ENCODE data around the gene MAGIX. TPM values are rescaled to one million over a fixed set of nuclear protein-coding genes. Genes with fewer than 3 reads are reported as not detected.
A peak's percentile ranks its signal among the peaks of the same experiment; 100 is the strongest.
"Not testable (repeated sequence)": the region's sequence is repeated elsewhere in the genome, so short reads cannot be mapped to it uniquely, and the experiment has no call there.

Gene MAGIX
- total RNA-seq, result 10 to 100 TPM; 13.9 to 15.7 TPM
- long read RNA-seq, partial matches to known transcripts, result 21 of 39 reads
- long read RNA-seq, other reads (novel, unspliced or antisense), result 11 of 39 reads

- DNase-seq, result no peak
- intact Hi-C loops (cut with DNase I, micrococcal nuclease), result no loop called here
- no peak for ATAC-seq
Observed at GRCh38 chrX:49162620-49163019, at the start of gene MAGIX. Gene MAGIX (plus strand): TSS chrX:49162758. CDS start chrX:49162890, 132 bp downstream.

GRCh38 chrX:49116076-49116475, 46.5 kb upstream of the MAGIX start:
- ATAC-seq (no peak), DNase-seq (no peak)
- intact Hi-C loops (cut with DNase I, micrococcal nuclease), result no loop called here

DNA sequence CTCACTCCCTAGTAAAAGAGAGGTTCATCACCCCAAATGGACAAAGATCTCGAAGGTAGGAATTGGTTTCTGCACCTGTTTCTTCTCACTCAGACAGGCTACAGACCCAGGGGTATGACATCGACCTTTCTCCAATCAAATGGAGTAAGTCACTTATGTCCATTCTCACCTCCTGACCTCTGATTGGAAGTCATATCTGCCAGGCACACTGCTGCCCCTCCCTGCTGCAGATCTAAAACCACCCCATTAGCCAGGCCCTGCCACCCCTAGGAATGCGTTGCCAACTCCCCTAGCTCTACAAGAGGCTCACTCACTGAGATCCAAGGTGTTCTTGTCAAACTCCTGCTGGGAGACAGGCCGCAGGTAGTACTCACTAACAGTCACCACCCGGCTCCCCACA, 45.8 kb upstream of the MAGIX start:
- ATAC-seq (no peak), DNase-seq (no peak)
- intact Hi-C loops (cut with DNase I, micrococcal nuclease), result no loop called here

- intact Hi-C loops (cut with DNase I, micrococcal nuclease), result no loop called here
- DNase-seq, result no peak
- no peak for ATAC-seq
Observed at GRCh38 chrX:49117581-49117980, 45.0 kb upstream of the MAGIX start.

DNA sequence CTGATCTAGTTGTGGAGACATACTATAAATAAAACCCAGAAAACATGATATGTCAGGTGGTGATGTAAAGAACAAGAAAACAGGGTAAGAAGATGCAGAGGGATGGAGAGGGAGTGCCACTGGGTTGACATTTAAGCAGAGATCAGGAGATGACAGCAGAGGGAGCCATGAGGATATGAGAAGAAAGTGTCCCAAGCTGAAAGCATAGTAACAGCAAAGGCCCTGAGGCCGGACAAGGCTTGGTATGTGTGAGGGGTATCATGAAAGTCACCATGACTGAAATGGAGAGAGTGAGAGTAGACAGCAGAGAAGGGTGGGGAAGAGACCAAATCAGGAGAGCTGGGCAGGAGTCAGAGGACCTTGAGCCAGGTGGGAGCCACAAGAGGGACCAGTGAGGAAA, 42.5 kb upstream of the MAGIX start:
- ATAC-seq (peak; percentile 30), DNase-seq (peak in 1 of 2 donors; percentile 11)
- intact Hi-C loops (cut with DNase I, micrococcal nuclease), result no loop called here

GRCh38 chrX:49122499-49122898, 40.1 kb upstream of the MAGIX start:
- ATAC-seq (no peak), DNase-seq (no peak)
- intact Hi-C loops (cut with DNase I, micrococcal nuclease), result no loop called here

GRCh38 chrX:49127742-49128258, 34.8 kb upstream of the MAGIX start:
- DNase-seq; ATAC-seq; intact Hi-C loops (cut with DNase I, micrococcal nuclease): not testable (repeated sequence)

GRCh38 chrX:49129427-49129826, 33.1 kb upstream of the MAGIX start:
- DNase-seq (no peak), ATAC-seq (no peak)
- intact Hi-C loops (cut with DNase I, micrococcal nuclease), result no loop called here

DNA sequence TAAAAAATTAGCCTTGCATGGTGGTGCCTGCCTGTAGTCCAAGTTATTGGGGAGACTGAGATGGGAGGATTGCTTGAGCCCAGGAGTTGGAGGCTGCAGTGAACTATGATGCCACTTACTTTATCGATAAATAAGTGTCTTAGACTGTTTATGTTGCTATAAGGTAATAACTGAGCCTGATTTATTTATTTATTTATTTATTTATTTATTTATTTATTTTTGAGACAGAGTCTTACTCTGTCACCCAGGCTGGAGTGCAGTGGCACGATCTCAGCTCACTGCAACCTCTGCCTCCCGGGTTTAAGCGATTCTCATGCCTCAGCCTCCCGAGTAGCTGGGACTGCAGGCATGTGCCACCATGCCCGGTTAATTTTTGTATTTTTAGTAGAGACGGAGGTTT, 30.3 kb upstream of the MAGIX start:
- intact Hi-C loops (cut with DNase I, micrococcal nuclease), result not testable (repeated sequence)

DNA sequence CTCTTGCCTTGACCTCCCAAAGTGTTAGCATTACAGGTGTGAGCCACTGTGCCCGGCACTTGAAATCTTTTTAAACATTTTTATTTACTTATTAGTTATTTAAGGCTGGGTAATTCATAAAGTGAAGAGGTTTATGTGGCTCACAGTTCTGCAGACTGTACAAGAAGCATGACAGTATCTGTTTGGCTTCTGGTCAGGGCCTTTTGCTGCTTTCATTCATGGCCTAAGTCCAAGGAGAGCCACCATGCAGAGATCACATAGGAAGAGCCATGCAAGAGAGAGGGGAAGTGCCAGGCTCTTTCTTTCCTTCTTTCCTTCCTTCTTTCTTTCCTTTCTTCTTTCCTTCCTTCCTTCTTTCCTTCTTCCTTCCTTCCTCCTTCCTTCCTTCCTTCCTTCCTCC, 28.8 kb upstream of the MAGIX start:
- intact Hi-C loops (cut with DNase I, micrococcal nuclease), result no loop called here
- ATAC-seq, result no peak
- DNase-seq, result no peak

More for the DNA sequence above, 30.3 kb upstream of the MAGIX start:
- ATAC-seq, DNase-seq: not testable (repeated sequence)

GRCh38 chrX:49137492-49137891, 25.1 kb upstream of the MAGIX start:
- DNase-seq (no peak), ATAC-seq (no peak)
- intact Hi-C loops (cut with DNase I, micrococcal nuclease), result no loop called here

GRCh38 chrX:49139713-49140112, 22.8 kb upstream of the MAGIX start:
- intact Hi-C loops (cut with DNase I, micrococcal nuclease), result no loop called here
- ATAC-seq (no peak), DNase-seq (no peak)

DNA sequence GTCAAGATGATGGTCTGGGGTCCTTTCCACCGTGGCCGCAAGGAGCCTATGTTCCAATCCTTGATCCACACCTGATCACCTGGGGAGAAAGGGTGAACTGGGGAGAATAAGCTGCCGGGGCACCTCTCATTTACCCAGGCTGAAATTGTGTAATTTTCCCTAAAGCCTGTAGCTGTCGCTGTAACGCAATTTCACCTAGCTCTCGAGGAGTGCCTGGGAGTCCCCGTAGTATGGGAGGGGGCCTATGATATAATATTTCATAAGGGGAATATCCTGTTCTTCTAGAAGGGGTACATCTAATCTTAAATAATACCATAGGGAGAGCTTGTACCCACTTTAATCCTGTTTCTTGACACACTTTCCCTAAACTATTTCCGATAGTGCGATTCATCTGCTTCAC, 20.3 kb upstream of the MAGIX start:
- DNase-seq; intact Hi-C loops (cut with DNase I, micrococcal nuclease); ATAC-seq: not testable (repeated sequence)

GRCh38 chrX:49143154-49143553, 19.4 kb upstream of the MAGIX start:
- intact Hi-C loops (cut with DNase I, micrococcal nuclease); ATAC-seq: not testable (repeated sequence)

GRCh38 chrX:49147282-49147681, 15.3 kb upstream of the MAGIX start:
- intact Hi-C loops (cut with DNase I, micrococcal nuclease), result no loop called here
- DNase-seq (no peak), ATAC-seq (no peak)

More at GRCh38 chrX:49143154-49143553, 19.4 kb upstream of the MAGIX start:
- DNase-seq, result not testable (repeated sequence)

GRCh38 chrX:49147936-49148335, 14.6 kb upstream of the MAGIX start:
- ATAC-seq (no peak), DNase-seq (no peak)
- intact Hi-C loops (cut with DNase I, micrococcal nuclease), result no loop called here

DNA sequence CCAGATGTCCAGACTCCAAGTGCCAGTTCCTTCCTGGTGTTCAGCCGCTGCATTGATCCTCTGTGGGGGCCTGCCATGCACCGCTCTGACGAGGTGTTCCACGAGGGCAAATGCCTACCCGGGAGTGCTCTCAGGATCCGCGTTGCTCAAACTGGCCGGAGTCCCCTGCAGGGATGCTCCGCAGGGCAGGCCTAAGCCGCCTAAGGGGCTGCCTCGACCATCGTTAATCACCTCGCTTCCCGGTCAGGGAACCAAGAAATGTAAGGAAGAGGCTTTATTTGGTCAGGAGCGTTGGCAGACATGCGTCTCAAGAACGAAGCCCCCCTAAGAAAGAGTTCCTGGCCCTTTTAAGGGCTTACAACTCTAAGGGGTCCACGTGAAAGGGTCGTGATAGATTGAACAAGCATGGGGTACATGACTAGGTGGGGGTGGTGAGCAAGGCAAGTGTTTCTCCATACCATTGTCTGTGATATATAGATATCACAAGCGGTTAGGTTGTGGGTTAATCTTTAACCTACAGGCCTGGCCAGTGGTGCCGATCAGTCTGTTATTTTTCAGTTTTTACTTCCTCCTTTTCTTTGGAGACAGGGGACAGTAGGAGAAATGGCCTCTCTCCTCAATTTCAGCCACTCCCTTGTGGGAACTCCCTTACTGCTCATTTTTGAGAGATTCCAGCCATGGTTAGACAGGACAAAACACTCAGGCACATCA, 14.0 kb upstream of the MAGIX start:
- peak; percentile 84 for ATAC-seq
- DNase-seq, result peak in 1 of 2 donors; percentile 20
- intact Hi-C loops (cut with DNase I, micrococcal nuclease), result not testable (repeated sequence)

GRCh38 chrX:49149291-49149690, 13.3 kb upstream of the MAGIX start:
- intact Hi-C loops (cut with DNase I, micrococcal nuclease); ATAC-seq; DNase-seq: not testable (repeated sequence)

- no peak for DNase-seq
- ATAC-seq, result no peak
- intact Hi-C loops (cut with DNase I, micrococcal nuclease), result no loop called here
Observed at GRCh38 chrX:49153467-49153866, 9.1 kb upstream of the MAGIX start.

DNA sequence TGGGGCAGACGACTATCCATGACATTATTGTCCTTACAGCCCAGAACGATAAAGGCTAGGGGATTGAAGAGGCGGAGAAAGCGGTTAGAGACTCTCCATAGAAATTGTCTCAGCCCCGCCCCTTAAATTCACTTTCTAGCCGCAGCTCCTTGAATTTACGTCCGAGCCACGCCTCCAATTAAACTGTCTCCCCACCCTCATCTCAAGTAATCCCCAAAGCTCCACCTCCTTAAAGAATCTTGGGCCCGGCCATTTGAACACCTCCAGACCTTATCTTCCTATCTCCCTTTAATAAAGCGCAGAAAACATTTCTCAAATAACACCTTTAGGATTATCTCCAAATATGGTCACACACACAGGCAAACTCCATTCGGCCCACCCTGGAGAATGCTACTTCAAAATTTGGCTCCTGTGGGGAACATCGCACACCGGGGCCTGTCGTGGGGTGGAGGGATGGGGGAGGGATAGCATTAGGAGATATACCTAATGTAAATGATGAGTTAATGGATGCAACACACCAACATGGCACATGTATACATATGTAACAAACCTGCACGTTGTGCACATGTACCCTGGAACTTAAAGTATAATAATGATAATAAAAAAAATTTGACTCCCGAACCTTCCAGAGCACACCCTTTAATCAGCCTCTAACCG, 7.2 kb upstream of the MAGIX start:
- intact Hi-C loops (cut with DNase I, micrococcal nuclease), result no loop called here
- ATAC-seq (peak; percentile 74), DNase-seq (peak; percentile 67 to 80)

Measured in left colon (tissue), 2 donors.